Stimulated activated CD8-positive, alpha-beta memory T cell treated with anti-CD3 and anti-CD28 coated beads, Interleukin-4, amount 100 ng/mL, for 1 hour (primary cell): ENCODE data around the gene PRPF18.
A peak's percentile ranks its signal among the peaks of the same experiment; 100 is the strongest.

ENCODE experiments used
- DNase-seq, 2 donors: peaks; one replicate each; pipeline ENCODE4 v3.0.0-alpha.2; 2020; ENCODE audit warnings: low read depth in 2 of 2, low spot score in 1 of 2

The PRPF18 gene

DNA sequence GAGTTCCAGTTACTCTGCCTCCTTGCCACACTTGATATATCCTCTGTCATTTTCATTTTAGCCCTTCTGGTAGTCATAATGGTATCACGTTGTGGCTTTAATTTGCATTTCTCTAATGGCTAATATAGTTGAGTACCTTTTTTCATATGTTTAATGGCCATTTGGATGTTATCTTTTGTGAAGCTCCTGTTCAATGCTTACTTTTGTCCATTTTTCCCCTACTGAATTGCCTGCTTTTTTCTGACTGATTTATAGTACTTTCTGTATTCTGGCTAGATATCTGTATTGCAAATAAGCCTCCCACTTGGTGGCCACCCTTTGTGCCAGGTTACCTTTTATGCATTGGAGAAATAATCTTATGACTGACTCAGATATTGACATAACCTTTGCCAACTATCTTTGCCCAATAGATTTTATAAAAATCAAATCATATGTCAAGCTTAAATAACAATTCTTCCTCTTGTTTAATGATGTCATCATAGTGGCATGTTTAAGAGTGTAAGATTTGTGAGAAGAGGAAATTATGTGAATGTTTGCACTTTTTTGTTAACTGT is 50.6 kb downstream of the PRPF18 start:
- no peak for DNase-seq

DNA sequence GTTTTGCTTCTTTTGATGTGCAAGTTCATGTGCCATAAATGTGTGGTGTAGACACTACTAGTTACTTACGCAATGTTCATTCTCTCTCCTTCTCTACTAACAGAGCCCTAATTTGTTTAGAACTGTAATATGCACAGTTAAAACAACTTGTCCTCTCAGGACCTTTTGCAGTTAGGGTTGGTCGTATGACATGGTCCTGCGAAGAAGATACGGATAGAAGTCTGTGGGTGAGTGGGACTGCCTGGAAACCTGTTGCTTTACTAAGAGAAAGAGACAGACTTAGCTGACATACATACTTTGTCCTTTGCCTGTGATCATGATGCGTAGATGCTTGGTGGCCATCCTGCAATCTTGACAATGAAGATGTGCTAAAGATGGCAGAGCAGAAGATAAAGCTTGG is 51.1 kb downstream of the PRPF18 start:
- no peak for DNase-seq

DNA sequence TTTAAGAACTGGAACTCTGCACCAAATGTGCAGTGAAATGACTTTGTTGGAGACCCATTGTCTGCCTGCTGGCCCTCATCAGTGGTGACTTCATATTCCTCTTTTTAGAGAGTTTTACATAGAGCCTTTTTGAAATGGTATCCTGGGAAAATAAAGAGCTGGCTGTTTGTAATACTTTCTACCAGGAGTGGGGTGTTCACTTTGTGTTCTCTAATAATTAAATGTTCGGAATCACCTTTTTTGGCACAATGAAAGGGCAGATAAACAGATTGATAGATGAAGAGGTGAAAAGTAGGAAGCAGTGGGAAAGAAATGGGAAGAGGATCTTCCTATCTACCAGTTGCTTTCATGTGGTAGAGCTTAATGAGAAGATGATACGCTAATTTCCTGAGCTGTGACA is 55.5 kb downstream of the PRPF18 start:
- no peak for DNase-seq

DNA sequence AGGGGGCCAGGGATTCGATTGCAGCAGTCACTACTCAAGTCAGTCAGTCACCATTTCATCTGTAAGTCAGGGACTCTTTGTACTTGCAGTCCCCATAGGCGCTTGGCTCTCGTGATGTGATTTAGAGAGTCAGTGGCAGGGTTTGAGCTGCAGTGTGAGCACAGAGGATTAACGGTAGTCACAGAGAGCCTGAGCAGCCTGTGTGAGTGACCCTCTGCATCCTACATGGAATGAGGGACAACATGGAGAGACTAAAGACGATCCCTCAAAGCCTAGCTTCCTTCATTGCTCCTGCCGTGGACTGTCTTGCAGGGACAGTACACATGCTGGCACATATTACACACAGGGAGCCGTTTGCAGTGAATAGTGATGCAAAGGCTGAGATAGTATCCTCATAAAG is 56.3 kb downstream of the PRPF18 start:
- DNase-seq: no peak

DNA sequence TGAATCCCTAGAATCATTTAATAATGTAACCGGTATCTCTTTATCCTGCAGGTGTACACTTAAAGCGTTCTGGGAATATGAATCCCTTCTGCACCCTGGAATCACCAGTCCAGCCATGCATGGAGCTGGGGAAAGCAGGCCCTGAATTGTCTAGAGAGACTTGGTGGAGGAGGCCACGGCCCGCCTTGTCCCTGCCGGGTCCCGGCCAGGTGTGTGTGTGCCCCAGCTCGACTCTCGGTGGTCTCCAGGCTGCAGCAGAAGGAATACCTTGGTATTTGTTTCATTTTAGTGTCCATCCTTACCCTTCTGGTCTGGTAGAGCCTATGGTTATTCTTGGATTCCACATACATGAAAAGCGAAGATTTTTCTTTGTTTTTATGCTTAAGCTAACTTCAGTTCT is 58.1 kb downstream of the PRPF18 start:
- DNase-seq: no peak

DNA sequence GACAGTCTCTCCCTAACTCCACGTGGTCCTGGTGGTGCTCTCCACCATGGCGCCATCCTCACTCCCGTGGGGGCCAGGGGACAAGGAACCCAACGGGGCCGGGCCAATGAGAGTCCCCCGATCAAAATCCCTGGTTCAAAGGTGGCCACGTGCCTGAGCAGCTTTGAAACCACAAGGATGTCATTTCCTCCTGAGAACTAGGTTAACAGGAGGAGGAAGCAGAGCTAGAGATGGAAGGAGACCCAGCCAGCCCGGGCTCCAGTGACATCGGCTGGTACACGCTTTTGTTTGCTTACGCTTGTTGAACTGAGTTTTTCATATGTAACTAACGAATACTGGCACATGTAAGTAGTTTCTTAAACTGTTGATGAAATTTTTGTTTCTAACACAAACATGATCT is 61.7 kb downstream of the PRPF18 start:
- DNase-seq: no peak

DNA sequence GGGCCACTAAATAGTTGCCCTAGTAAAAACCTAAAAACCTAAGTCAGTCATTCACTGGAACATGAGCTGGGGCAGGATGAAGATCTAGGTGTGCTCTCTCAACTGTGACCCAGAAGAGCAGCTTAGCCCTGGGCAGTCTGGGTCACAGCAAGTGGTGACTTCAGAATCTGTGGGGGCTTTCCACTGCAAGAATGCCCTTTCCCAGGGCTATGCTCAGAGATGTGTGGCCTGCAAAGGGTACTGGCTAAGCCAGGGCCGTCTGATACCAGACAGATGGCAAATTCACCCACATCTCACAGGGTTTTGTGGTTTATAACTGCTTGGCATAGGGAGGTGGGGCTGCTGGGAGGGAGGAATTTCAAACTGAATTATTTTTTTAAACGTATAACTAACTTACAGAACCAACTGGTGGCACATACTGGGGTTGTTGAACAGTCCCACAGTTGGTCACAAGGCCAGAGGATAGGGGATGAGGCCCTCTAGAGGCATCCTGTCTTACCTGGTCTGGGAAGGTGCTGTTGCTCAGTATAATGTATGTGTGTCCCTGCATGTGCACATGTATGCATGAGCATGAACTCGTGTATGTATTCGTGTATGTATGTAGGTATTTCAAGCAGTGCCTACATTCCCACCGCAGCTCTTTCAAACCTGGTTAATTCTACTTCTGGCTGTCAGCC is 63.2 kb downstream of the PRPF18 start:
- no peak for DNase-seq

DNA sequence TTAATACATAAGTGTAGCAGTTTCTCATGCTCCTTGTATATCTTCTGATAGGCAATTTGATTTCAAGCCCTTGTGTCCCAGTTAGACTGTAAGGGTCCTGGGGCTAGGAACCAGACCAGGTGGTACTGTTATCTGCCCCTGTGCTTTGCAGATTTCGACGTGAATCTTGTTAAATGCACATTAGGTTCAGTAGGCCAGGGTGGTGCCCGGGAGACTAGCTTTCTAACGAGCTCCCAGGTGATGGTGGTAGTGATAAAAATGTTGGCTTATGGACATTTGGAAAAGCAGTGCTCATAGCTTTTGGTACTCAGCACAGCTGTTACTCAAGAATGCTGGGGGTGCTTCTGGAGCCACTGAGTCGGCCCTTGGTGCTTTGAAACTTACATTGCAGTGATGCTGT is 64.2 kb downstream of the PRPF18 start:
- DNase-seq: no peak

DNA sequence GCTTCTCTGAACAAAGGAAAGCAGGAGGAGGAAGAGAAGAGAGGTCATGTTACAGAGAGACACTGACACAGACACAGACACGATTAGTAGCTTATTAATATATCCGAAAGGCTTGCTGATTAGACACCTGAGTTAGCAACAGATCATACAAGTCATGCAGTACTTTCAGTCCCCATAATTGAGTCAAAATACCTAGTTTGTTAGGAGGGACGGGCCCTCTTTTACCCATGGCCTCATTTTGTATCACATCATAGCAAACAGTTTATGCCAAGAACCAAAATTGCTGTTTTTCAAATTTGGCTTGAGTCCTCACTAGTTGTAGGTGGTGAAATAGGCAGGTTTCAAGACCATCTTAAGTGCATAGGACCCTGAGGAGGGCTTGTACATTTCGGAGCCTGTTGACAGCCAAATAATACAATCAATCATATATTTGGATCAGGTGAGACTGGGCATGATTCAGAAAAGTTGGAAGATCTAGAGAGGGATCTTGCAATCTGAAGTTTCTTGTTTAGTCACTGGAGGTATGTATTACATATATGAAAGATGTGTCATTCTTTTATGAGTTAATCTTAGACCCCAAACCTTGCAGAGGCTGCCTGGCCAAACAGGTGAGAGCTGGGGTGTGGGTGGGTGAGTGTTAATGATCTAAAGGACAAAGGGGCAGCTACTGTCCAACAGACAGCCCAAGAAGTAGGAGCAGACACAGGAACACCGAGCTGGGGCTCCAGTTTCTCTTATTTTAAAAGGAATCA is 65.4 kb downstream of the PRPF18 start:
- DNase-seq: no peak

DNA sequence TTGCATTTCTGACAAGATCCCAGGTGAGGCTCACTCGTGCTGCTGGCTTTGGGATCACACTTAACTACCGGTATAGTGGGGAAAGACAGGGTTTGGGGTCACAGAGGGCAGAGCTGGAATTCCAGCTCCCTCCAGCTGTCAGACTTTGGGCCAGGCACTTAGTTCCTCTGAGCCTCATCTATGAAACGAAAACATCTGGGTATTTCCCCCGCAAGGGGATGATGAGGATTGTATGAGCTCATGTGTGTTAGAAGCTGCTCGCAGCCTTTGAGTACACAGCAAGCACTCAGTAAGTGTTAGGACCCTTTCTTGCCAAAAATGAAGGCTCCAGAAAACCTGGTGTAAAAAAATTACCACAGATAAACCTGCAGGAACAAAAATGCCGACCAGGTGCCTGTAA is 66.1 kb downstream of the PRPF18 start:
- DNase-seq: no peak

DNA sequence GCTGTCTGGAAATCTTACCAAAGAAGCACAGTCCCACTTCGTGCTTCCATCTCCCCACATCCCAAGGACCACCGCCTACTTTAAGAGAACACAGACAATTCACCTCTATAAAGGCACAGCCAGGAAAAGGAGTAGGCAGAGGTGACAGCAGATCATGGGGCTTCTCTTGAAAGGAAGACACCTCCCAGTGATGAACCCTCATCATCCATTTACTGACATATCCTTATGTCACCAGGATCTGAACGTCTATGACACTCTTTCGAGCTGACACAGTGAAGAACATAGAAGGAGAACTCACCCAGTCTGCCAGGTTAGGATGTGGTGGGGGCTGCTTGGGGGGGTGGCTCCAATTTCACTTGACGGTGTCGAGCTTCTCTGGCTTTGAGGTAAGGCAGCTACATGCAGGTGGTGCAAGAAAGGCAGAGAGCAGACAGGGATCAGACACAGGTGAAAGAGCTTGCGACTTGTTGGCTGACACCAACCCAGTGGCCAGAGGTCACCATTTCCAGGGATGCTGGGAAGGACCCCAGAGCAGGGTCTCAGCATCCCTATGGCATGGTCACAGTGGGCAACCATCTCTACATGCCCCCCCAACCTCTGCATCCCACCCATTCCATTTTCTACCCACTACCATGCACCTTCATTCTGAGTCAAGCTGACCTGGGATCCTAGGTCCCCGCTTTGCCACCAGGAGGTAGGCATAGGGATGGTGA is 67.5 kb downstream of the PRPF18 start:
- no peak for DNase-seq

DNA sequence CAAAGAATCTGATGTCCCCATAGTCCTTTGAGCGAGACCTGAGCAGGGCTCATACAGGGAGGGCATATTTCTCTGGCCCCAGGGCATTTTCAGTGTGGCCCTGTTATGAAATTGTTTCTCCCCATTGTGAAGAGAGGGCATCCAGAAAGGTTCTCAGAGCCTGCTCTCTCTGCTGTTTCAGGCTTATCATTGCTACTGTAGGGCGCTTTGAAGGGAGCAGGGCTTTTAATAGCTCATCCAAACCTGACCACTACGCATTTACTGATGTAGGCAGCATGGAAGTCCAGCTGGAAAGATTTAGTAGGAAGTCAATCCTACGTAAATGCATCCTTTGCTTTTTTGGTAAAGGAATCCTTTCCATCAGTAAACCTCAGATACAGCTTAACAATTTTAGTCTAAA is 68.1 kb downstream of the PRPF18 start:
- no peak for DNase-seq

DNA sequence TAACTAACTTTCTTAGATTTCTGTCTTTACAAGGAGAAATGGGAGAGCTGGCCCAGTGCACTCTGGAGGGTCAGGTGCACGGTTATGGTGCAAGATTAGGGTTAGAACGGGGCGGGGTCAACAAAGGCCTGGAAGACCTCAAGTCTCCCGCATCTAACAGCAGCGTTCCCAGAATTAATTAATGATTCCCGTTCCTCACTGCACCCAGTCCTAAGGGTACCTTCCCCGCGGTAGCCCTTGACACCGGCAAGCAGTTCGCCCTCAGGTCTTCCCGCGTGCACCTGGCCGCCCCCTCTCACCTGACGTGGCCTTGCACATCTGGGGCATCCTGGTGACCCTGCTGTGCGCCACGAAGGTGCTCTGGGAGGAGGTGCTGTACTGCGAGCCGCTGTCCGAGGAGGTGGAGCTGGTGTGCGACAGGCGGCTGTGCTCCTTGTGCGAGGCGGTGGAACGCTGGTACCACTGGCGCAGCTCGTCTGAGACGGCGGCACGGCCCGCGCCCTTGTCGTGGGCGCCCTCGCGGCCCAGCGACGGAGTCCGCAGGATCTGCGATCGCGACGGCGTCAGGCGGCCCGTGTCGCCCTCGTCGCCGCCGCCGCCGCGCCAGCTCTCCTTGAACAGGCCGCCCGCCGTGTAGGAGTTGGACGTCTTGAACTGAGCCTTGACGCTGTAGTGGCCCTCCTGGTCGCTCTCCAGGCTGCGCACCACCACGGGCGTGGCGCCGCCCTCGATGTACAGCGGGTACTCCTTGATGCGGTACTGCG is 69.8 kb downstream of the PRPF18 start:
- no peak for DNase-seq

DNA sequence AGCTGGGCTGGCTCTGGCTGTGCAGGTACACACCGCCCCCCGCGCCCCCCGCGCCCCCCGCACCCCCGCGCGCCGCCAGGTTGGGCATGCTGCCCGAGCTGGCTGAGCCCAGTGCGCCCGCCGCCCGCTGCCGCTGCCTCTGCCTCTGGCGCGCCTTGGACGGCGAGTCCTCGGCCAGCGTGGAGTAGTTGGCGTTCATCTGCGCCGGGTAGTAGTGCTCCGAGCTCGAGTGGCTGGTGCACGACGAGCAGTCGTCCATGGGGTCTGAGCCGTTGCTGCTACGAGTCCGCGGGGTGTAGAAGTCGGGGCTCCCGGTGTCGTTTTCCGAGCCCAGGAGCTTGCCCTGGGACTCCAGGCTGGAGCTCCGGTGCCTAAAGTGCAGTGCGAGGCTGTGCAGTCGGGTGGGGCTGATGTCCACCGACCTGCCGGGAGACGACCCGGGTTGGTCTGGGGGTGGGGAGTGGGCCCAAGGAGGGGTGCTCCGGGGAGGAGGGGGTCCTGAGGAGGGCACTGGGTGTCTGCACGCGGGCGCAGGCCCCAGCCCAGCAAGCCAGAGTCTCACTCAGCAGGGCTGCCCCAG is 70.4 kb downstream of the PRPF18 start:
- DNase-seq: no peak

DNA sequence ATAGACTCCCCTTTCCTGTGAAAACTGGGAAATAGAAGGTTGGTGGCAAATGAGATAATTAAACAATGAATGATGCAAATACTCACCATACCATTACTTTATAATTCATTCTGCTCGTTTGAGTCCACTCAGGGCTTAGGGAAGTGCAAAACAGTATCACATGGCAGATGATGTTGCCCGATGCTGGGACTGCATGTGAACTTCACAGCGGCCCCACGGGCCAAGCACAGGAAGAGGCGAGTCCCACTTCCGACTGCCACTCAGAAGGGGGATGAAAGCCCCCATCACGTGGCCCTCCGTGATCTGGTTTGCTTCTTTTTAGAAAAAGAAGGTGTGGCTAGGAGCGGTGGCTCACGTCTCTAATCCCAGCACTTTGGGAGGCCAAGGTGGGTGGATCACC is 71.5 kb downstream of the PRPF18 start:
- no peak for DNase-seq

DNA sequence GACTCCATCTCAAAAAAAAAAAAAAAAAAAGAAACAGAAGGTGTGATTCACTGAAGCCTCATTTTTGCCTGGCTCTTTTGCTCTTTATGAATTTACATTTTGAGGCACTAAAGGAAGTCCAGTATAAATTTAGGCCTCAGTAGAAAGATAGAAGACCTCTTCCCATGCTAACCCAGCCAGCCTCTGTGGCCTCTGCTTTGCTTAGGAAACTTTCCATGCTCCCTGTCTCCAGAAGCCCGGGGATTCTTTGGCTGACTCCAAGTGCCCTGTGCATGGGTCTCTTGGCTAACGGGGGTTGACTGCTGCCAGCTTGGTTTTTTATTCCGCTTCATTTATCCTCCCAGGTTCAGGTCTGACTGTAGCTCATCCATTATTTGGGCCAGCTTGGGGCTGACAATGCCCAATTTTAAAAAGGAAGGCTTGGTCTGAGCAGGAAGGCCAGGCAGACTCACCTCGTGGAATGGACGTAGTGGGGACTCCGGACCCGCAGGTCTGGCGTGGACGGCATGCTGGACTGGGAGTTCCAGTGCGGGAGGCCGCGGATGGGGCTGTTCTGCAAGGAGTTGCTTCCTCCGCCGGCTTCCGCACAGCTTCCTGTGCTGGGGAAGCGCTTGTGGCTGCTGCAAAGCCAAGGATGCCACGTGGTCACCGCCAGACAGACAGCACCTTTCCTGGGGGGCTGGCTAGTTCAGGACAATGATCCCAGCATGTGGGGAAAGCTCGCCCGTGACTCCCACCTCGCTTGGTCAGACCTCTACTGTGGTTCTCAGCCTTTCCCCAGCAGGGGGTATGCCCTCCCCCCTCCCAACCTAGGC is 72.3 kb downstream of the PRPF18 start:
- no peak for DNase-seq

DNA sequence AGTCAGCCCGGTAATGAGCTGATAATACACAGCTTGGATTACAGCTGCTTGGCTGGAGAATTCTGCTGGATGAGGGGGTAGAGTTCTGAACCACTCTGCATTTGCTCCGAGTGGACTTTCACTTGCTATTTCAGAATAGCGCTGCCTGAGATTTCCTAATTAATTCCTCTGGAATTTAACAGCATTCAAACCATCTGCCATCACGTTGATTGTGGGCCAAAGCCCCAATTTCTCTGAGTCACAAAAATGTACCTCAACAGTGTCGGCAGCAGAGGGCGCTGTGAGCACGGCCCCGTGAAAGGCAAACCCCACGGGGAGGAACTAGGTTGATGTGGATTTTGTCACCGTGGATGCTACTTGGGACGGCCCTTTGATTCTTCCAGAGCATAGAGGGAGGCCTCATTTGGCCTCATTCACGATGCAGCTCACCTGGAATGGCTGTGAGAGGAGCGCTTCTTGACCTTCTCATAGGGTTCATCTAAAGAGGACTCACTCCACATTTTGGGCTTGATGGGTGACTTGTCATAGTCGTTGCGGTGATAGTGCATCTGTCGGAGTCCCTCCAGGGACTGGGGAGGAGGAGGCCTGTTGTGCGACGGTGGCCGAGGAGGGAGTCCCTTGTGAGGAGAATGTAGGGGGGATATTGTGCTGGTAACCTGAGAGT is 73.3 kb downstream of the PRPF18 start:
- peak; percentile 36 for DNase-seq

DNA sequence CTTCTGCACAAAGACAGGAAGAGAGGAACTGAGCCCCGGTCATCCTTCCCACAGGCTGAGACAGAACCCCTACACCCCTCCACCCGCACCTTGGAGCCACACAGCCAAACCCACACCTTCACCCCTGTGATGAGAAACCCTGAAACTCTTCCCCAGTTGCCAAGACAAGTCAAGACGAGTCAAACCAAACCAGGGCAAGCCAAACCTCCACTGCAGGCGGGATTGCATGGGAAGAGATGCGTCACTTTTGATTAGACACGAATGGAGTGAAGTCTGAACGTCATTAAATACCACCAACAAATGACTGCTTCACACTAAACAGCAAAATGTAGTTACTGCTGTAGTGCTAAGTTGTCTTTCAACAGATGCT is 73.8 kb downstream of the PRPF18 start:
- DNase-seq: no peak

DNA sequence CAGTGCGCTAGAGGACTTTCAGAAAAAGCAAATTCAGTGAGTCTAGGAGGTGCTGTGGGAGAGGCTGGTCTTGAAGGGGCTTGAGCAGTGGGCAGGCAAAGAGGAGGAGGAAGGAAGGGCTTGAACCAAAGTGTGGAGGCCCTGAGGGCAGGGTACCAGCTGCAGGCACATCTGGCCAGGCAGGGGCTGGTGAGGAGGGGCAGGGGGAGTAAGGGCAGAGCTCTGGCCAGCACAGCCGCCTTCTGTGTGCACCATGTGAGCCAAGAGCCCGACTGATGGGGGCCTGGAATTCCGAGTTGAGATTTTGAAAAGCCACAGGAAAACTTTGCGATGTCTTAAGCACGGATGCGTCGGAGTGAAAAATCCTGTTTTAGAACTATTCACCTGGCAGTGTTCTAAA is 74.5 kb downstream of the PRPF18 start:
- no peak for DNase-seq
